T-helper 1 cell treated with Interleukin-12 subunit alpha and Interleukin-12 subunit beta and Interleukin-4 antibody, amounts not matched to agents 30 μg/mL and 1 μg/mL, for 36 hours (primary cell): ENCODE measurements around the gene TOPORS.

Experiments used
- H3K27ac Mint-ChIP-seq: one replicate; pipeline ENCODE4 v1.8.0; 2021; ENCODE audit warnings: mild to moderate bottlenecking, mixed read lengths
- H3K27me3 Mint-ChIP-seq: one replicate; pipeline ENCODE4 v1.8.0; 2021; ENCODE audit warnings: low read depth, mixed read lengths
- H3K36me3 Mint-ChIP-seq: one replicate; pipeline ENCODE4 v1.8.0; 2021; ENCODE audit warnings: low read depth, mixed read lengths
- H3K4me1 Mint-ChIP-seq: one replicate; pipeline ENCODE4 v1.8.0; 2021; ENCODE audit warnings: low read depth, mixed read lengths
- H3K4me3 Mint-ChIP-seq: one replicate; pipeline ENCODE4 v1.8.0; 2021; ENCODE audit warnings: mild to moderate bottlenecking, moderate library complexity, mixed read lengths
- H3K9me3 Mint-ChIP-seq: one replicate; pipeline ENCODE4 v1.8.0; 2021; ENCODE audit warnings: mixed read lengths

TOPORS gene

GRCh38 chr9:32503008-32503407 lies 49.4 kb downstream of the TOPORS start:
- Mint-ChIP-seq H3K9me3 (no peaks in the 10 kb centered on the region), H3K27me3 (no peaks in the 10 kb centered on the region), H3K27ac (no peak overlapping the region), H3K4me3 (no peak overlapping the region), H3K36me3 (peaks cover 19% of the 10 kb centered on the region), H3K4me1 (peaks cover 3% of the 10 kb centered on the region)

- no peaks in the 10 kb centered on the region for H3K27me3 Mint-ChIP-seq
- H3K4me1 Mint-ChIP-seq, result no peaks in the 10 kb centered on the region
- no peaks in the 10 kb centered on the region for H3K9me3 Mint-ChIP-seq
- H3K36me3 Mint-ChIP-seq, result peaks cover 20% of the 10 kb centered on the region
- no peak overlapping the region for H3K4me3 Mint-ChIP-seq
- no peak overlapping the region for H3K27ac Mint-ChIP-seq
These were observed 49.9 kb downstream of the TOPORS start for GRCh38 chr9:32502464-32502863.

DNA sequence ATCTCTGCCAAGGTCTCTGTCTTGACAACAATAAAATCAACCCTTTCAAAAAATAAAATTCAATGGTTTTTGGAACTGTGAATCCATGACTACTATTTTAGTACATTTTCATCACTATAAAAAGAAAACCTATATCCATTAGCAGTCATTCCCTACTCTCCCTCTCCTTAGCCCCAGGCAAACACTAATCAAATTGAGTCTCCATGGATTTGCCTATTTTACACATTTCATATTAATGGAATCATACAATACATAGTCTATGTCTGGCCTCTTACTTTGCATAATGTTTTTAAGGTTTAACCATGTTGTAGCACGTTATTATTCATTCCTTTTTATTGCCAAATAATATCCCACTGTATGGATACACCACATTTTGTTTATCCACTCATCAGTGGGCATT lies 50.5 kb downstream of the TOPORS start:
- no peak overlapping the region for H3K27ac Mint-ChIP-seq
- H3K36me3 Mint-ChIP-seq, result peaks cover 20% of the 10 kb centered on the region
- no peaks in the 10 kb centered on the region for H3K4me1 Mint-ChIP-seq
- no peaks in the 10 kb centered on the region for H3K27me3 Mint-ChIP-seq
- H3K9me3 Mint-ChIP-seq, result no peaks in the 10 kb centered on the region
- no peak overlapping the region for H3K4me3 Mint-ChIP-seq

DNA sequence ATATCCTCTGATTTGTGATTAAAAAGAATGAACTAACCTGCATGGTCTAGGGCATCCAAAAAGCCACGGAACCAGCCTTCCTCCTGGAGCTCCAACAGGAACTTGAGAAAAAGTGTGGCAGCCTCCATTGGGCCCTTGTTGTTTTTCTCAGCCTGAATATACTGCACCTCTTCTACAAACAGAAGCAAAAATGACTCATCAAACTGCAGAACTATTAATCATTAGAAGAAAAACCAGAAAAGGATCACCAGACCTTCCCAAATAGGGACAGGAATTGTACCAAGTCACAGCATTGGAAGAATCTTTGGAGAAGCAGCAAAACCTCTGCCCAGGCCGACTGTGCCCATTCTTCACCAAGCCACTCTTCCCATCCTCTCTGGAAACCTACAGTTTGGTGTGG lies 51.6 kb downstream of the TOPORS start:
- Mint-ChIP-seq H3K9me3 (no peaks in the 10 kb centered on the region), H3K27ac (no peak overlapping the region), H3K4me1 (no peaks in the 10 kb centered on the region), H3K27me3 (no peaks in the 10 kb centered on the region), H3K4me3 (no peak overlapping the region), H3K36me3 (peaks cover 29% of the 10 kb centered on the region)

- H3K27ac Mint-ChIP-seq, result no peak overlapping the region
- no peak overlapping the region for H3K4me3 Mint-ChIP-seq
- H3K36me3 Mint-ChIP-seq, result peaks cover 33% of the 10 kb centered on the region
- no peaks in the 10 kb centered on the region for H3K4me1 Mint-ChIP-seq
- H3K27me3 Mint-ChIP-seq, result no peaks in the 10 kb centered on the region
- H3K9me3 Mint-ChIP-seq, result no peaks in the 10 kb centered on the region
These were observed 54.5 kb downstream of the TOPORS start for GRCh38 chr9:32497921-32498320.

DNA sequence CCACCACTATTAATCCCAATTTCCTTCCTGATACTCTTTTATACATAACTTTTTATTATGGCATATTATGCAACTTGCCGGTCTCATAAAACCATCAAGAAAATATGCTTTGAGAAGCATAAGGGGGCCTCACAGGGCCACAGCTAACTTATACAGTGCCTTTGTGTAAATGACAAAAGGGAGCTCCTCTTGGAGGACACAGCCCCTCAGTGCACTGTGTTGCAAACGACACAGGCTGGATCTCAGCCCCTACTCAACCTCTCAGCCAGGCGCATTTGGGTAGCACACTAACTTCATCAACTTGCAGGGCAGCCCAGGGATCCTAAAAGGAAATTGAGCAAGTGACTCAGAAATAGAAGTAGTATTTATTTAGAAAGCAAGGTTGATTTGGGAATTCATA lies 61.8 kb downstream of the TOPORS start:
- Mint-ChIP-seq H3K36me3 (peaks cover 35% of the 10 kb centered on the region), H3K4me3 (no peak overlapping the region), H3K27me3 (no peaks in the 10 kb centered on the region), H3K4me1 (peaks cover 3% of the 10 kb centered on the region), H3K27ac (no peak overlapping the region), H3K9me3 (no peaks in the 10 kb centered on the region)
